GM12864 (cell line): ENCODE results near the gene OTUB2.

Source experiments
- DNase-seq: peaks from one replicate; pipeline ENCODE4 v3.0.0-alpha.2; 2011; ENCODE audit warnings: low read depth
- H3K4me3 ChIP-seq: 2 replicates; pipeline ENCODE4 v1.5.1; 2011; ENCODE audit warnings: mild to moderate bottlenecking, low read depth, low read length, control low read depth
- TF ChIP-seq, protein P1 (sequence below): IDR thresholded peaks from 2 replicates; pipeline ENCODE4 v1.5.1; 2011; ENCODE audit warnings: low read depth, mild to moderate bottlenecking, moderate library complexity, low read length, control low read depth, inconsistent platforms; ENCODE audit errors: missing control alignments

Gene OTUB2

DNA sequence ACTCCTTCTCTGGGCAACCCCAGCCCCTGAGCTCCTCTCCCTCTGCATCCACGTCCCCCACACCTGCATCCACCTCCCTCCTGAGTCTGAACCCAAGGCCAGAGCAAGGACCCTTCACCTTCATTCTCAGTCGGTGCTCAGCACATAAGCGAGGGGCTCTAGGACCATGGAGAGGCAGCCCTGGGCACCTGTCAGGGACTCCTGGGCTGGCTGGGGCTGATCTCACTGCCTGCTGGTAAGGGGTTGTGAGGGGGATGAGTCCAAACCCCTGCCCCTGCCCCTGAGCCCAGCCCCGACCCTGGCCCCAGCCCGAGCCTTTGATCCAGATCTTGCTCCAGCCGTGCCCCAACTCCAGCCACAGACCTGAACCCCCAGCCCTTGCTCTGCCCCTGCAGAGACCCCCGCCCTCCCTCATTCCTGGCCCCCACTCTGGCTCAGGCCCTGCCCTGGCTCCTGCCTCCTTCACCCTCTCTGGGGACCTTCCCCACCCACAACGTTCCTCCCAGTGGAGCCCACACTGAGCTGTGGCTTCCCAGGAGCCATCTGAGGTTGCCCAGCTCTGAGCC is 29.9 kb upstream of the OTUB2 start:
- TF ChIP-seq, protein P1, sequence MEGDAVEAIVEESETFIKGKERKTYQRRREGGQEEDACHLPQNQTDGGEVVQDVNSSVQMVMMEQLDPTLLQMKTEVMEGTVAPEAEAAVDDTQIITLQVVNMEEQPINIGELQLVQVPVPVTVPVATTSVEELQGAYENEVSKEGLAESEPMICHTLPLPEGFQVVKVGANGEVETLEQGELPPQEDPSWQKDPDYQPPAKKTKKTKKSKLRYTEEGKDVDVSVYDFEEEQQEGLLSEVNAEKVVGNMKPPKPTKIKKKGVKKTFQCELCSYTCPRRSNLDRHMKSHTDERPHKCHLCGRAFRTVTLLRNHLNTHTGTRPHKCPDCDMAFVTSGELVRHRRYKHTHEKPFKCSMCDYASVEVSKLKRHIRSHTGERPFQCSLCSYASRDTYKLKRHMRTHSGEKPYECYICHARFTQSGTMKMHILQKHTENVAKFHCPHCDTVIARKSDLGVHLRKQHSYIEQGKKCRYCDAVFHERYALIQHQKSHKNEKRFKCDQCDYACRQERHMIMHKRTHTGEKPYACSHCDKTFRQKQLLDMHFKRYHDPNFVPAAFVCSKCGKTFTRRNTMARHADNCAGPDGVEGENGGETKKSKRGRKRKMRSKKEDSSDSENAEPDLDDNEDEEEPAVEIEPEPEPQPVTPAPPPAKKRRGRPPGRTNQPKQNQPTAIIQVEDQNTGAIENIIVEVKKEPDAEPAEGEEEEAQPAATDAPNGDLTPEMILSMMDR, result no peak
- no peak overlapping the region for H3K4me3 ChIP-seq
- no peak for DNase-seq

DNA sequence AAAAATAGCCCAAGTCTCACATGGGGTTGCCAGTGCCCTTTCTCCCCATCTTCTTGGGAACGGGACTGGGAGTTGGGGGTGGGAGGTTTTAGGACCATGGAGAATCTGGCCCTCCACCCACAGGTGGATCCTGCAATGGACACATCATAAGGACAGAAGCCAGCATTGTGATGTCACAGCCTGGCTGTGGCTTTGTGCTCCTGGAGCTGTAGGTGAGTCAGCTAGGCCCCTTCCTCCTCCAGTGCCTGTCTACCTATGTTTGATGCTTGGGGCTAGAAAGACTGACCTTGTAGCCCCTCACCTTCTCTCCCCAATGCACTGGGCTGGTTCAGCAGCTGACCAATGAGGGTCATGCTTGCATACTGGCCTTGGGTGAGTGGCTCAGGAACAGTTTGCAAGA is 29.1 kb upstream of the OTUB2 start, which contains the start of gene CCDC197:
CCDC197 (plus strand) TSS at position 220 of the 400 bp plus-strand sequence. CDS start 831 bp downstream, outside the sequence.
- DNase-seq, result no peak
- H3K4me3 ChIP-seq, result no peak within 1 kb of the TSS
- TF ChIP-seq, protein P1, result no peak

DNA sequence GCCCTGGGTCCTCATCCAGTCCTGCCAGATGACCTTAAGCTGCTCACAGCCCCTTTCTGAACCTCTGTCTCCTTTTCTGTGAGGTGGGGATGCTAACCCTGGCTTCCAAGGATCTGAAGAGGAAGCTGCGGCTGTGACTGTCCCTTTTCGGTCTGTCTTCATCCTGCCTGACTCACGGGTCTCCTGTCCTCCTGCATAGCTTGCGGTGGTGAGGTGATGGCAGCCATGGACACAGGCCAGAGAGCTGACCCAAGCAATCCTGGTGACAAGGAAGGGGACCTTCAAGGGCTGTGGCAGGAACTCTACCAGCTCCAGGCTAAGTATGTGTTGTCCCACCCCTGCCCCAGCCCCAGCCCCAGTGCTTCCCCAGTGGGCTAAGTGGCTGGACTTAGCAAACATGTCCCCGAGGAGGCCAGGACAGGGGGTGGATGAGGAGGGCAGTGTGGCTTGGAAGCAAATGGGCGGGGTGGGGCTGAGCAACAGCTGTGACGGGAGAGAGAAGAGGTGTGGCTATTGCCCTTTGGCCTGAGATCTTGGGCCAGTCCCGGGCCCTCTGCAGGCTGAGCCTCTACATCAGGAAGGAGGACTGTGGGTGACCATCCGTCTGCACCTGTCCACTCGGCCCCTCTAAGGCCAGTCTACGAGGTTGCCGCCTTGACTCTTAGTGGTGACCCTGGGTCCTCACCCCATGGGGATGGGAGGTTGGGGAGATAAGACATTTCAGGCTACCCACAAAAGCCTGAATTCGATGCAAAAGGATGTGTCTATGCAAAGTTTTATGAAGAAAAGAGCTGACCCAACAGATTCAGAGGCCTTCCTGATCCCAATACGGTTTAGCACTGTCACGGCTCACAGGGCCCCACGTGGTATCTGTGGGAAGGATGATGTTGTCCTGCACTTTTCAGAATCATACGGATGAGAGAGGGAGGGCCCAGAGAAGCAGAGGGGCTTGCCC is 27.9 kb upstream of the OTUB2 start:
- no peak overlapping the region for H3K4me3 ChIP-seq
- no peak for DNase-seq
- TF ChIP-seq, protein P1, result no peak

DNA sequence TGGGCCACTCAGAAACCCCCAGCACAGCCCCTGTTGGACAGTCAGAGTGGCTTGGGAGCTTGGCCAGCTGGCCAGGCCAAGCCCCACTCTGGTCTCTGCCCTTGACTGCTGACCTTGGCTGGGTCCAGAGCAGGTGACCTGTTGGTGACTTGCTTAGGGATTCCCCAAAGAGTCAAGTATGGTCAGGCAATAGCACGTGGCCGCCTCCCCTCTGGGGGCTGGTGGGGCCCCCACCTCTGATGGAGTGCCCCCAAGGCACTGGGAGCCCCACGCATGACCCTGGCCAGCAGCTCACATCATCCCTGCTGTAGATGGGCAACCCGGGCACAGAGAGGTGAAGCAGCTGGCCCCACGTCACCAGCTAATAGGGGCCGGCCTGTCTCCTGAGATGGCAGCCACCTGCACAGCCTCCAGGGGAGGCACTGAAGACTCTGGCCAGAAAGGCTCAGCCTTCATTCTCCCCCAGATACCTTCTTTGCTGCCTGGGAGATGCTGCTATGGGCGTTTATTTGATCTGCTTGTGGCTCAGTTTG is 27.2 kb upstream of the OTUB2 start:
- no peak overlapping the region for H3K4me3 ChIP-seq
- TF ChIP-seq, protein P1, result no peak
- no peak for DNase-seq

DNA sequence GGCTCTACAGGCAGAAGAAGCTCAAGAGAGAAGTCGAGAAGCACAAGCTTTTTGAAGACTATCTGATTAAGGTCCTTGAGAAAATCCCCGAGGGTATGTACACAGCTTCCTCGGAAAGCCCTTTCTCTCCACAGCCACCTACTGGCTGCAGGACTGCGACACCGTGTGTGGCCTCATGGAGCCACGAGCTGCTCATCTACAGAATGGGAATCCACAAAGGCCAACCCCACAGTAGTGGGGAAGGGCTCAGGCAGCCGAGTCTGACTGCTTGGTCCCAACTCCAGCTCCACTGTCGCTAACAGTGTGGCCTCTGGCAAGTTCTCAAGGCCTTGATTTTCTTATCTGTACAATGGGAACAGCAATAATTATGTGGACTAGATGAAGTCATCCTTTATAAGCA is 26.6 kb upstream of the OTUB2 start:
- no peak for DNase-seq
- no peak overlapping the region for H3K4me3 ChIP-seq
- TF ChIP-seq, protein P1, result peak; percentile 24

DNA sequence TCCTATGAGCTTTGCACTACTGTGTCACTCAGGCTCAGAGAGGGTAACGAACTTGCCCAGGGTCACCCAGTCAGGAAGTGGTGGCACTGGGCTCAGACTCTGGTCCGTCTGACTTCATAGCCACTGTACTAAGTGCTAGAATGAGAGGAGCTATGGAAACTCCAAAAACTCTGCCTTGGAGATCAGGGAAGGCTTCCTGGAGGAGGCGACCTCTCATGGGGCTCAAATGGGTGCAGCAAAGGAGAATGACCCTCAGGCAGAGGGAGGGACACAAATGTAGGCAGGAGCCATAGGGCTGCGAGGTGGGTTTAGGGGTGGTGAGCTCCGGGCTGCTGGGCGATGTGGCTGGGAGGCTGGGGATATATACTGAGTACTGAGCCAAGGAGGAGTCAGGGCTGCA is 25.9 kb upstream of the OTUB2 start:
- DNase-seq, result no peak
- TF ChIP-seq, protein P1, result no peak
- no peak overlapping the region for H3K4me3 ChIP-seq

DNA sequence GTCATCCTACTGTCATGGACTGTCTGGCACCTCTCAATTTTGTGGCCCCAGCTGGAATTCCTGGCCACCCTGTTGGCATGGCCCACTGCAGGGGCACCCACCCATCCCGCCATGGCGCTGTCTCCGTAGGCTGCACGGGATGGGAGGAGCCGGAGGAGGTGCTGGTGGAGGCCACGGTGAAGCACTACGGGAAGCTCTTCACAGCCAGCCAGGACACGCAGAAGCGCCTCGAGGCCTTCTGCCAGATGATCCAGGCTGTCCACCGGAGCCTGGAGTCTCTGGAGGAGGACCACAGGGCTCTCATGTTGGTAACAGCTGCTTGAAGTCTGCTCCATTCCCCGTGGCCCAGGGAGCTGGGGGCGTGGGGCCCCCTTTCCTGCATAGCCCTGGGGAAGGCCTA is 25.1 kb upstream of the OTUB2 start:
- no peak for DNase-seq
- TF ChIP-seq, protein P1, result no peak

More for the DNA sequence above, 25.1 kb upstream of the OTUB2 start:
- H3K4me3 ChIP-seq, result no peak overlapping the region
